Colon (tissue), 2 donors: ENCODE results near the gene GNAS.

Experiments used
- FAIRE-seq: peaks from 2 replicates; lab custom pipeline; 2012; peaks lifted over from hg19 to GRCh38; lab: Jason Lieb, UNC
- donor health status: control.
- donor health status: control.

GNAS gene

GRCh38 chr20:58882704-58883089 is 30.2 kb downstream of the GNAS start:
- no peak for FAIRE-seq

- FAIRE-seq, result no peak
Measured at GRCh38 chr20:58883241-58883691, 30.8 kb downstream of the GNAS start.

- FAIRE-seq, result no peak
Measured at GRCh38 chr20:58884966-58885365, 32.5 kb downstream of the GNAS start.

- no peak for FAIRE-seq
Measured at GRCh38 chr20:58886546-58886945, 34.0 kb downstream of the GNAS start.

- no peak for FAIRE-seq
Measured at GRCh38 chr20:58888103-58888502, 35.6 kb downstream of the GNAS start.

- FAIRE-seq, result no peak
Measured at GRCh38 chr20:58888521-58889333, 36.2 kb downstream of the GNAS start.

- no peak for FAIRE-seq
Measured at GRCh38 chr20:58889334-58889760, 36.8 kb downstream of the GNAS start.

GRCh38 chr20:58889798-58890517 is 37.4 kb downstream of the GNAS start:
- no peak for FAIRE-seq

GRCh38 chr20:58890518-58891085 is 38.1 kb downstream of the GNAS start:
- FAIRE-seq, result no peak

GRCh38 chr20:58891086-58891717 is 38.7 kb downstream of the GNAS start:
- FAIRE-seq, result no peak

GRCh38 chr20:58891718-58892140 is 39.2 kb downstream of the GNAS start:
- no peak for FAIRE-seq

- no peak for FAIRE-seq
Measured at GRCh38 chr20:58892141-58892931, 39.8 kb downstream of the GNAS start.

- no peak for FAIRE-seq
Measured at GRCh38 chr20:58892932-58893224, 40.4 kb downstream of the GNAS start.

GRCh38 chr20:58893355-58894120 is 41.0 kb downstream of the GNAS start:
- no peak for FAIRE-seq

- no peak for FAIRE-seq
Measured at GRCh38 chr20:58894652-58895447, 42.3 kb downstream of the GNAS start.

- no peak for FAIRE-seq
Measured at GRCh38 chr20:58895448-58896180, 43.1 kb downstream of the GNAS start.

- FAIRE-seq, result no peak
Measured at GRCh38 chr20:58896820-58897219, 44.3 kb downstream of the GNAS start.

- no peak for FAIRE-seq
Measured at GRCh38 chr20:58897488-58897887, 45.0 kb downstream of the GNAS start.

GRCh38 chr20:58898629-58899408 is 46.3 kb downstream of the GNAS start:
- FAIRE-seq, result no peak
